DOHH2 (cell line): ENCODE results near the gene KDM3A.

ENCODE experiments used
- H3F3A ChIP-seq: fragments of 200-600 bp; sonication (generic), shearing (Covaris generic); 2 replicates; pipeline ENCODE4 v1.6.0; 2016; ENCODE audit warnings: antibody characterized with exemption, mild to moderate bottlenecking; ENCODE audit not compliant: control insufficient read depth, insufficient read depth
- H3K27ac ChIP-seq: fragments of 200-600 bp; sonication (generic); 2 replicates; pipeline ENCODE4 v1.5.1; 2014; ENCODE audit warnings: low read depth, mild to moderate bottlenecking, low read length, moderate library complexity
- H3K27me3 ChIP-seq: fragments of 200-600 bp; sonication (generic); 2 replicates; pipeline ENCODE4 v1.6.1; 2014; ENCODE audit warnings: mild to moderate bottlenecking, low read length, mixed read lengths; ENCODE audit not compliant: control insufficient read depth
- H3K36me3 ChIP-seq: fragments of 200-600 bp; sonication (generic); 2 replicates; pipeline ENCODE4 v1.6.1; 2014; ENCODE audit warnings: mild to moderate bottlenecking, low read length, moderate library complexity, mixed read lengths; ENCODE audit not compliant: control insufficient read depth
- H3K4me1 ChIP-seq: fragments of 200-600 bp; sonication (generic); 2 replicates; pipeline ENCODE4 v1.6.1; 2014; ENCODE audit warnings: mild to moderate bottlenecking, low read length, mixed read lengths; ENCODE audit not compliant: control insufficient read depth
- H3K4me2 ChIP-seq: fragments of 200-600 bp; sonication (generic); 2 replicates; pipeline ENCODE4 v1.6.0; 2014; ENCODE audit warnings: mild to moderate bottlenecking, low read length, moderate library complexity
- H3K4me3 ChIP-seq: fragments of 200-600 bp; sonication (generic); 2 replicates; pipeline ENCODE4 v1.5.1; 2014; ENCODE audit warnings: mild to moderate bottlenecking, low read length, mixed read lengths
- H3K79me2 ChIP-seq: fragments of 200-600 bp; sonication (generic); 2 replicates; pipeline ENCODE4 v1.6.1; 2014; ENCODE audit warnings: mild to moderate bottlenecking, low read length, mixed read lengths; ENCODE audit not compliant: control insufficient read depth
- H3K9me2 ChIP-seq: fragments of 200-600 bp; sonication (generic); replicated peaks from 2 replicates; pipeline ENCODE4 v1.6.1; 2014; ENCODE audit warnings: mild to moderate bottlenecking, low read length, mixed read lengths; ENCODE audit not compliant: control insufficient read depth
- H3K9me3 ChIP-seq: fragments of 200-600 bp; sonication (generic); 2 replicates; pipeline ENCODE4 v1.6.1; 2014; ENCODE audit warnings: antibody characterized with exemption, low read length, mixed read lengths; ENCODE audit not compliant: control insufficient read depth, insufficient read depth
- H4K20me1 ChIP-seq: fragments of 200-600 bp; sonication (generic); 2 replicates; pipeline ENCODE4 v1.6.0; 2014; ENCODE audit warnings: low read depth, mild to moderate bottlenecking, antibody characterized with exemption, low read length, moderate library complexity; ENCODE audit not compliant: control insufficient read depth, insufficient read depth
- EZH2phosphoT487 ChIP-seq: fragments of 200-600 bp; sonication (generic); IDR thresholded peaks from 2 replicates; pipeline ENCODE4 v1.6.1; 2017; ENCODE audit warnings: borderline replicate concordance, mild to moderate bottlenecking, antibody characterized with exemption, low read length, moderate library complexity, mixed read lengths
- TF ChIP-seq, protein P1 (sequence below): fragments of 200-600 bp; sonication (generic); IDR thresholded peaks from one replicate; pipeline ENCODE4 v1.5.1; 2014; ENCODE audit warnings: antibody characterized with exemption, mild to moderate bottlenecking, low read depth, low read length; ENCODE audit not compliant: poor library complexity, severe bottlenecking

KDM3A gene

DNA sequence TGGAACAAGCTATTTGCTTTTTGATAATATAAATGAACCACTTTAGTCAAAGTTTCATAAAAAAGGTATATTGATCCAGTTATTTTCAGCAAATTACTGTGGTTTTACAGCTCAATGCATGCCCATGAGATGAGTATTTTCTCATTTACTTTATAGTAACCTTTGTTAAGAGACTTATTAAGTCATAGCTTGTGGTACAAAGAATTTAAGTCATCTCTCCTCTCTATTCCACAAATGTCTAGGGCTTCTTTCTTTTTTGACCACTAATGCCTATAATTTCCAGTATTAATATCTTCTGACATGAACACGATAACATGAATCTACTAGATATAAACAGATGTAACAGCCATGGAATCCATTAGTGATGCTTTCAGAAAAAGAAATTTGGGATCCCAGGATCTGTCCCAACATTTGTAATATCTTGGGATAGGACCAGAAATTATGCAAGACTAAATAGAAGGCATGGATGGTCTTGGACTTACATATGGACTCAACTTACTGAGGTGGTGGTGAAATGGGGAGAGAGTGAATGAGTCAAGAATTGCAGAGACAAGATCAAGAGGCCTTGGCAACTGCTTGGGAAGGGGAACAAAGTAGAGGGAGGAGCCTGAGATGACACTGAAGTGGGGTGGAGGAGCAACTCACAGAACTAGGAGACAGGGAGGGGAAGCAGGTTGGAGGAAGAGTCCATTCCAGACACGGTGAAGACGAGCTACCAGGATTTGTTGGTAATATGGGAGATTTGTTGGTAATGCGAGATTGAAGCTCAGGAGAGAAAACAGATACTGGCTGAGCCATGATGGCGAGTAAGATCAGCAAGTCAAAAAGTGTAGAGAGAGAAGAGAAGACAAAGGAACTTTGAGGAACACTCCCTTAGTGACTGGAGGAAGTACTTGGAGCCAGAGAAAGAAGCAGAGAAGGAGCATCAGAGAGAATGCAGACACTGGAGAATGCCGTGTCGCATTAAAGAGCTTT lies 42.4 kb upstream of the KDM3A start:
- Histone ChIP-seq H3K9me2 (no peaks in the 10 kb centered on the region), H3K9me3 (no peaks in the 10 kb centered on the region), H3K27me3 (no peaks in the 10 kb centered on the region), H4K20me1 (no peaks in the 10 kb centered on the region), H3K4me2 (peak overlapping the region; percentile 37), H3K4me1 (peaks cover 49% of the 10 kb centered on the region), H3K27ac (peak overlapping the region; percentile 18), H3K79me2 (no peaks in the 10 kb centered on the region), H3K4me3 (peak overlapping the region; percentile 18), H3F3A (no peaks in the 10 kb centered on the region), H3K36me3 (no peaks in the 10 kb centered on the region)
- TF ChIP-seq, protein P1, sequence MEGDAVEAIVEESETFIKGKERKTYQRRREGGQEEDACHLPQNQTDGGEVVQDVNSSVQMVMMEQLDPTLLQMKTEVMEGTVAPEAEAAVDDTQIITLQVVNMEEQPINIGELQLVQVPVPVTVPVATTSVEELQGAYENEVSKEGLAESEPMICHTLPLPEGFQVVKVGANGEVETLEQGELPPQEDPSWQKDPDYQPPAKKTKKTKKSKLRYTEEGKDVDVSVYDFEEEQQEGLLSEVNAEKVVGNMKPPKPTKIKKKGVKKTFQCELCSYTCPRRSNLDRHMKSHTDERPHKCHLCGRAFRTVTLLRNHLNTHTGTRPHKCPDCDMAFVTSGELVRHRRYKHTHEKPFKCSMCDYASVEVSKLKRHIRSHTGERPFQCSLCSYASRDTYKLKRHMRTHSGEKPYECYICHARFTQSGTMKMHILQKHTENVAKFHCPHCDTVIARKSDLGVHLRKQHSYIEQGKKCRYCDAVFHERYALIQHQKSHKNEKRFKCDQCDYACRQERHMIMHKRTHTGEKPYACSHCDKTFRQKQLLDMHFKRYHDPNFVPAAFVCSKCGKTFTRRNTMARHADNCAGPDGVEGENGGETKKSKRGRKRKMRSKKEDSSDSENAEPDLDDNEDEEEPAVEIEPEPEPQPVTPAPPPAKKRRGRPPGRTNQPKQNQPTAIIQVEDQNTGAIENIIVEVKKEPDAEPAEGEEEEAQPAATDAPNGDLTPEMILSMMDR, result no peak
- TF ChIP-seq EZH2phosphoT487, result no peak

DNA sequence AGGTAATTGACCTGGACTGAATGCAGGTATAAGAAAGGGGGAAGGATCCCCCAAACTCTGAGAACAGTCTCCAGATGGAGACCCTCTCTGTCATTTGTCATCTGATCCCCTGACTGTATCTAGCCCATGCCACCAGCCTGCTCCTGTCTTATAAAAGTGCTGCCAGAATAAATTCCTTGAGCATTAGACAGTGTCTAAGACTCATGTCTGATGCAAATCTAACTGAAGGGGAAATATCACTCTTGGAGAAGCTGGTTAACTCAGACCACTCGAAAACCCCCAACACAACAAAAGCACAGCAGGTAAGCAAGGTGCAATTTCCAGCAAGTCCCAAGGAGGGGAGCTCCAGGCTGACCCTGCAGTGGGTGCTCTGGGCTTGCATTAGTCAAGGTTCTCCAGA lies 40.9 kb upstream of the KDM3A start:
- TF ChIP-seq EZH2phosphoT487, result no peak
- TF ChIP-seq, protein P1, result no peak
- Histone ChIP-seq H3K9me3 (no peaks in the 10 kb centered on the region), H3K36me3 (no peaks in the 10 kb centered on the region), H3K4me2 (no peak overlapping the region), H3K27ac (no peak overlapping the region; the same call in 1 of the 2 replicates), H3K4me1 (peaks cover 44% of the 10 kb centered on the region), H4K20me1 (no peaks in the 10 kb centered on the region), H3K4me3 (no peak overlapping the region), H3F3A (no peaks in the 10 kb centered on the region), H3K79me2 (no peaks in the 10 kb centered on the region), H3K27me3 (no peaks in the 10 kb centered on the region), H3K9me2 (no peaks in the 10 kb centered on the region)

DNA sequence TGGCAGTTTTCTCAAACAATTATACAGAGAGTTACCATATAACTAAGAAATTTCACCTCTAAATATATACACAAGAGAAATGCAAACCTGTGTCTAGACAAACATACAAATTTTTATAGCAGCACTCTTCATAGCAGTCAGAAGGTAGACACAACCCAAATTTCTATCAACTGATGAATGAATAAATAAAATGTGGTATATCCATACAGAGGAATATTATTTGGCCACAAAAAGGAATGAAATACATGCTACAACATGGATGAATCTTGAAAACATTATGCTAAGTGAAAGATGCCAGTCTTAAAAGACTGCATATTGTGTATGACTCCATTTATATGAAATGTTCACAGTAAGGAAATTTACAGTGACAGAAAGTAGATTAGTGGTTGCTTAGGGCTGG lies 30.6 kb upstream of the KDM3A start:
- Histone ChIP-seq H3K4me2 (no peak overlapping the region), H3K4me3 (no peak overlapping the region), H3K27me3 (peaks cover 4% of the 10 kb centered on the region; the same call in 1 of the 2 replicates), H3K9me3 (no peaks in the 10 kb centered on the region), H3K27ac (no peak overlapping the region), H3K9me2 (no peaks in the 10 kb centered on the region), H3F3A (no peaks in the 10 kb centered on the region), H4K20me1 (no peaks in the 10 kb centered on the region), H3K4me1 (peaks cover 7% of the 10 kb centered on the region), H3K36me3 (no peaks in the 10 kb centered on the region), H3K79me2 (no peaks in the 10 kb centered on the region)
- TF ChIP-seq, protein P1, result no peak
- TF ChIP-seq EZH2phosphoT487, result no peak
